ENCODE measurements around the gene SLC9A3. TPM values are rescaled to one million over a fixed set of nuclear protein-coding genes. Genes with fewer than 3 reads are reported as not detected.

SLC9A3 gene
- total and polyA plus RNA-seq, 4 donors: 0.94 to 3.8 (median 1.5) TPM

DNA sequence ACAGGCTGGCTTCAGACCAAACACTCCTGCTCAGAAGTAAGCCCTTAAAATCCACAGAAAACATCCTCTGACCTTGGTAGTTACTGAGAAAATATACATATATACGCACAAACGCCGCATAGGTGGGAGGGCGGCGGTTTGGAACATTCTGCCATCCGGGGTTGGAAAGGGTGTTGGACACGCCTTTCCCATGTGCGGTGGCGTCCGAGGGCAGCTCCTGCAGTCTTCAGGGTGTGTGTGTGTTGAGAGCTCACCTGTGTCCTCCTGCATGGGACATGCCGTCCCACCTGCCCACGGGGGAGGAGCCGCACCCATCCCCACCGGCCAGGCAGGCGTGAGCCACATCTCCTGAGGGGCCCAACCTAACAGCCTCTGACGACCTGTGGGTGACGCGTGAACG is 28.2 kb downstream of the SLC9A3 start:
- no peak for DNase-seq
- H3K27ac ChIP-seq (ENCODE audit: low read depth in 1 of 2, low read length in 1 of 2): no peak overlapping the region
- TF ChIP-seq, protein P1, sequence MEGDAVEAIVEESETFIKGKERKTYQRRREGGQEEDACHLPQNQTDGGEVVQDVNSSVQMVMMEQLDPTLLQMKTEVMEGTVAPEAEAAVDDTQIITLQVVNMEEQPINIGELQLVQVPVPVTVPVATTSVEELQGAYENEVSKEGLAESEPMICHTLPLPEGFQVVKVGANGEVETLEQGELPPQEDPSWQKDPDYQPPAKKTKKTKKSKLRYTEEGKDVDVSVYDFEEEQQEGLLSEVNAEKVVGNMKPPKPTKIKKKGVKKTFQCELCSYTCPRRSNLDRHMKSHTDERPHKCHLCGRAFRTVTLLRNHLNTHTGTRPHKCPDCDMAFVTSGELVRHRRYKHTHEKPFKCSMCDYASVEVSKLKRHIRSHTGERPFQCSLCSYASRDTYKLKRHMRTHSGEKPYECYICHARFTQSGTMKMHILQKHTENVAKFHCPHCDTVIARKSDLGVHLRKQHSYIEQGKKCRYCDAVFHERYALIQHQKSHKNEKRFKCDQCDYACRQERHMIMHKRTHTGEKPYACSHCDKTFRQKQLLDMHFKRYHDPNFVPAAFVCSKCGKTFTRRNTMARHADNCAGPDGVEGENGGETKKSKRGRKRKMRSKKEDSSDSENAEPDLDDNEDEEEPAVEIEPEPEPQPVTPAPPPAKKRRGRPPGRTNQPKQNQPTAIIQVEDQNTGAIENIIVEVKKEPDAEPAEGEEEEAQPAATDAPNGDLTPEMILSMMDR (IDR thresholded peaks at IDR 0.05; ENCODE audit: control extremely low read depth, extremely low read depth): no peak
- no peak overlapping the region for H3K9ac ChIP-seq (ENCODE audit: insufficient read depth in 1 of 2, low read length in 2 of 2)
- WGBS, 2 donors: 56 to 75% methylated on average over 19 of the region's 19 CpGs
- no peaks in the 10 kb centered on the region for H3K36me3 ChIP-seq (ENCODE audit: control insufficient read depth in 4 of 4, insufficient read depth in 4 of 4, low read length in 4 of 4)
- H3K4me3 ChIP-seq: no peak overlapping the region
- peaks cover 0 to 14% (median 0%) of the 10 kb centered on the region in 5 donors for H3K4me1 ChIP-seq (ENCODE audit: control insufficient read depth in 5 of 5, insufficient read depth in 5 of 5, low read length in 5 of 5)
- peaks cover 0 to 21% (median 8%) of the 10 kb centered on the region in 3 donors for H3K27me3 ChIP-seq (ENCODE audit: control insufficient read depth in 3 of 3, insufficient read depth in 3 of 3, low read length in 2 of 3)
- no peaks in the 10 kb centered on the region for H3K9me3 ChIP-seq (ENCODE audit: control insufficient read depth in 4 of 4, insufficient read depth in 3 of 4, low read length in 3 of 4)
- ATAC-seq (ENCODE audit: insufficient read depth, low FRiP score): no peak

DNA sequence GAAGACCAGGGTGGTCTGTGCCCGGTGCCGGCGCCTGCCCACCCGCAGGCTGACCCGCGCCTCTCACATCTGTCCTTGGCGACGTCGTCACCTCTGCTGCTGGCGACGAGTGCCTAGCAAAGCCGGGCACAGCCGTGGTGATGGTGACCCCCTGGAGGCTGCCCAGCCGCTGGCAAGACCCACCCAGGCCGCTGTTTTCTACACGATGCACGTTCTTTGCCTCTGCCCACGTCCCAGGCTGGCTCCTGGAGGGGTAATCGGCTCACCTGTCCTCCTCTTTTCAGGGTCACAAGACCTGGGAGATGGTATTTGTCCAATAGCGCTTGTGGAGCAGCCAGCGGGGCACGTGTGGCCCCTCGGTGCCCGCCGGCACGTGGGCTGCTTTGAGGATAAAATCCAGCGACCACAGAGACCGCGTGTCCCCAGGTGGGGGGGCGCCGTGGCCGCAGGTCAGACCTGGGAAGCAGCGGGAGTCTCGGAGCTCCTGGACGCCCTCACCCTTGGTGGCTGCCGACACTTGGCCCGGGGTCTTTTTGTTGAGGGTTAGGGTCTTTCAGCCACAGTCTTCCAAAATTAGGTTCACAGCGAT is 29.5 kb downstream of the SLC9A3 start:
- Histone ChIP-seq H3K4me3 (no peak overlapping the region), H3K9me3 (ENCODE audit: control insufficient read depth in 4 of 4, insufficient read depth in 3 of 4, low read length in 3 of 4) (no peaks in the 10 kb centered on the region), H3K27ac (ENCODE audit: low read depth in 1 of 2, low read length in 1 of 2) (no peak overlapping the region), H3K27me3 (ENCODE audit: control insufficient read depth in 3 of 3, insufficient read depth in 3 of 3, low read length in 2 of 3) (peaks cover 0 to 21% (median 8%) of the 10 kb centered on the region in 3 donors), H3K9ac (ENCODE audit: insufficient read depth in 1 of 2, low read length in 2 of 2) (no peak overlapping the region), H3K4me1 (ENCODE audit: control insufficient read depth in 5 of 5, insufficient read depth in 5 of 5, low read length in 5 of 5) (peaks cover 0 to 16% (median 0%) of the 10 kb centered on the region in 5 donors), H3K36me3 (ENCODE audit: control insufficient read depth in 4 of 4, insufficient read depth in 4 of 4, low read length in 4 of 4) (no peaks in the 10 kb centered on the region)
- WGBS, 2 donors: 85 to 90% methylated on average over 38 of the region's 38 CpGs
- ATAC-seq (ENCODE audit: insufficient read depth, low FRiP score) (no peak), DNase-seq (no peak)
- TF ChIP-seq, protein P1 (IDR thresholded peaks at IDR 0.05; ENCODE audit: control extremely low read depth, extremely low read depth): no peak

DNA sequence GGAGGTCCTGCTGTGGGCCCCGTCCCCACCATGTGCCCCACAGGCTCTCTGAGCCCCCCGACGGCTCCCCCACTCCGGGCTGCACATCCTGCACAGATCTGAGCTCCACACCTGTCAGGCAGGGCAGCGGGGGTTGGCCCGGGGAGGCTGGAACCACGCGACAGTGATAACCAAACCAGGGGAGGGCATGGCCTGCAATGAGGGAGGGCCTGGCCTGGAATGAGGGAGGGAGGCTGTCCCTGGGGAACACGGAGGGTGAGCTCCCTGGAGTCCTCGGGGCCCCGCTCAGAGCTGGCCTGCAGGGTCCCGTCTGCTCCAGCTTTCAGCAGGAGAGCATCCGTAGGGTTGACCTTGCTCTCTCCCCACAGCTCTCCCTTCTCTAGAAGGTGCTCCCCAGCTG is 30.5 kb downstream of the SLC9A3 start:
- Histone ChIP-seq H3K36me3 (ENCODE audit: control insufficient read depth in 4 of 4, insufficient read depth in 4 of 4, low read length in 4 of 4) (no peaks in the 10 kb centered on the region), H3K4me3 (no peak overlapping the region), H3K27me3 (ENCODE audit: control insufficient read depth in 3 of 3, insufficient read depth in 3 of 3, low read length in 2 of 3) (peaks cover 0 to 21% (median 8%) of the 10 kb centered on the region in 3 donors), H3K9me3 (ENCODE audit: control insufficient read depth in 4 of 4, insufficient read depth in 3 of 4, low read length in 3 of 4) (no peaks in the 10 kb centered on the region), H3K4me1 (ENCODE audit: control insufficient read depth in 5 of 5, insufficient read depth in 5 of 5, low read length in 5 of 5) (peaks cover 0 to 26% (median 0%) of the 10 kb centered on the region in 5 donors), H3K9ac (ENCODE audit: insufficient read depth in 1 of 2, low read length in 2 of 2) (no peak overlapping the region), H3K27ac (ENCODE audit: low read depth in 1 of 2, low read length in 1 of 2) (no peak overlapping the region)
- TF ChIP-seq, protein P1 (IDR thresholded peaks at IDR 0.05; ENCODE audit: control extremely low read depth, extremely low read depth): no peak
- WGBS, 2 donors: 55 to 69% methylated on average over 13 of the region's 13 CpGs
- ATAC-seq (ENCODE audit: insufficient read depth, low FRiP score) (no peak), DNase-seq (no peak)

Data from lung (tissue), 12 donors.